GM21423 (cell line): ENCODE results near the gene YIPF7.

ENCODE experiments used
- ATAC-seq: cut with Tn5 transposase; IDR thresholded peaks from one replicate; pipeline ENCODE4 v1.9.1; 2021; ENCODE audit warnings: mild to moderate bottlenecking, moderate library complexity; ENCODE audit not compliant: unreplicated experiment

YIPF7 gene

DNA sequence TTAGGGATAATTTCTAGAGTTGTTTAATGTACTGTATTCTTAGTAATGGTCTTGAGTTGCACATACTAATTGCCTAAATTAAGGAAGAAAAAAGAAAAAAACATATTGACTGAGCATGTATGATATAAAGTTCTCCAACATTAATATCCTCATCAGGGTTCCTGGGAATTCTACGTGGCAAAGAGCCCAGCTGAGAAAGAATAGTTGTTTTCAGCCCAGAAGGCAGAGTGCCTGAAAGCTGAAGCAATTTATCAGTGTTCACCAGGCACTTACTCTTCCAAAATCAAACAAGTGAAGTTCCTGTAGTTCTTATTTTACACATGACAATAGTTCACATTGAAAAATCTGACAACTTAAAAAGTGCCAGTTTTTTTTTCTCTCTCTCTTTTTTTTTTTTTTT, 27.7 kb downstream of the YIPF7 start:
- no peak for ATAC-seq

DNA sequence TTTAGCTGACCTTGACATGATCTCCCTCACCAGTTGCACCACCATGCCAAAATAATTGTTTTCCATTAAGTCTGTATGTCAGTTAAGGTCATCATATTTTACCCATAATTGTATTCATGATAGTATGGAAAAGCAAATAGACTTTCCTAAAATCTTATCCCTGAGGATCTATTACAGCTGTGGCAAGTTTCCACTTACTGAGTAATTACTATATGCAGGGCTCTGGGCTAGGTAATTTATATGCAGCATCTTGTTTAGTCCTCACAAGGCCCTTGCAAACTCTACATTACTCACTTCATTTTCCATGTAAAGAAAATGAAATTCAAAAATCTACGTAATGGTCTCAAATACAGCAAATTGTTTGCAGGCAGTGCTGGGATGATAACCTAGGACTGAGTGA, 34.8 kb downstream of the YIPF7 start:
- ATAC-seq, result no peak

DNA sequence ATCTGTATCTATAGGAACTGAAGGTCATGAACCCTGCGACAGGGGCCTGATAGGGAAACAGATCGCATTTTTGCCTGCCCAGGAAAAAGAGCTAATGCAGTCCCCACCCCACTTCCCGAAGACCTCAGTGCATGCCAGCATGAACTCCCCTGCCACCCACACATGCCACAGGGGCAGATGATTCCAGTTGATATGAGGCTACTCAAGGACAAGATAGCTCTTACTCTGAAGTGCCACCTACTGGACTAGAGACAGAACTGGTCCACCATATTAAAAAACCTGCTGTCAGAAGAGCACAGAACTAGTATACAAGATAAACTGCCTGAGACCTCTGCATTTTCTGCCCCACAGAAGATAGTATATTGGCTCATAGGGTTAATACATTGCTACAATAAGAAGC, 68.0 kb downstream of the YIPF7 start:
- no peak for ATAC-seq

DNA sequence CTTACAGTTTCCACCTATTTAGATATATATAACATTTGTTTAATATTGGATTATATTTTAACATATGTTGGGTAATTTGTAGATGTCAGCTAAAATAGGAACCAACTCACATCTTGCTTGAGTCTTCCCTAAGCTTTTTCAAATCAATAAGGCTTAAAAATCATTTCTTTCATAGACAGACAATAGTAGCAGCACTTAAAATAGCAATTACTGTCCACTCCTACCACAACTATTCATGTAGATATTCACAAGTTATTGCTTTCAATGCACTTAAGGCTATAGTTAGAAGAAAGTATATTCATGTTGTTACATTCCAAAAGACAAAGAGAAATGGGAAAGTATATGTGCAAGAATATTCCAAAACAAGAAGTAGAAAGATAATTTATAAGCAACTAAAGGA, 71.2 kb downstream of the YIPF7 start:
- ATAC-seq, result no peak

GRCh38 chr4:44578954-44579353, 72.5 kb downstream of the YIPF7 start:
- no peak for ATAC-seq
